Measurements from ENCODE around the gene PLCL2. TPM values are rescaled to one million over a fixed set of nuclear protein-coding genes. Genes with fewer than 3 reads are reported as not detected.
A peak's percentile ranks its signal among the peaks of the same experiment; 100 is the strongest.
"Not testable (repeated sequence)": the region's sequence is repeated elsewhere in the genome, so short reads cannot be mapped to it uniquely, and the experiment has no call there.

The PLCL2 gene
- total and polyA plus RNA-seq, 7 donors, result 4.2 to 32.7 (median 21.9) TPM

- H3K4me1 ChIP-seq, result peaks cover 3% of the 10 kb centered on the region
- intact Hi-C loops (cut with DNase I), result no loop called here
- ATAC-seq, result peak in 3 of 4 donors; percentile 22 to 79 (median 49)
- TF ChIP-seq CTCF (IDR thresholded peaks at IDR 0.05), result no peak
- no peaks in the 10 kb centered on the region for H3K36me3 ChIP-seq (ENCODE audit: insufficient read depth in 1 of 2, low read depth in 1 of 2)
- no peaks in the 10 kb centered on the region for H3K27me3 ChIP-seq (ENCODE audit: insufficient read depth in 3 of 3, low read length in 2 of 3)
- peak in 1 of 2 donors; percentile 39 for DNase-seq
- H3K9me3 ChIP-seq, result peaks cover 1% of the 10 kb centered on the region
- H3K4me3 ChIP-seq, result no peak overlapping the region
- H3K27ac ChIP-seq, result no peak overlapping the region
- 68 to 79% (median 68%) methylated on average over 4 of the region's 4 CpGs for WGBS, 3 donors
Observed at GRCh38 chr3:16961621-16962205, 77.0 kb downstream of the PLCL2 start.

- H3K27me3 ChIP-seq (ENCODE audit: insufficient read depth in 3 of 3, low read length in 2 of 3), result no peaks in the 10 kb centered on the region
- H3K4me1 ChIP-seq, result peaks cover 22% of the 10 kb centered on the region
- no peak overlapping the region for H3K4me3 ChIP-seq
- intact Hi-C loops (cut with DNase I), result no loop called here
- DNase-seq (no peak), ATAC-seq (peak; percentile 57 to 83 (median 64))
- peak overlapping the region; percentile 7 for H3K27ac ChIP-seq
- TF ChIP-seq CTCF (IDR thresholded peaks at IDR 0.05), result no peak
- H3K36me3 ChIP-seq (ENCODE audit: insufficient read depth in 1 of 2, low read depth in 1 of 2), result no peaks in the 10 kb centered on the region
- WGBS, 3 donors, result 55 to 67% (median 61%) methylated on average over 3 of the region's 3 CpGs
- no peaks in the 10 kb centered on the region for H3K9me3 ChIP-seq
Observed at GRCh38 chr3:16975083-16975482, 90.3 kb downstream of the PLCL2 start.

GRCh38 chr3:16978234-16978920 lies 93.6 kb downstream of the PLCL2 start:
- Histone ChIP-seq H3K36me3 (ENCODE audit: insufficient read depth in 1 of 2, low read depth in 1 of 2) (no peaks in the 10 kb centered on the region), H3K4me1 (peaks cover 31% of the 10 kb centered on the region), H3K27ac (no peak overlapping the region), H3K27me3 (ENCODE audit: insufficient read depth in 3 of 3, low read length in 2 of 3) (no peaks in the 10 kb centered on the region), H3K4me3 (no peak overlapping the region), H3K9me3 (no peaks in the 10 kb centered on the region)
- peak in 1 of 4 donors; percentile 34 for ATAC-seq
- DNase-seq, result no peak
- intact Hi-C loops (cut with DNase I), result no loop called here
- 45 to 60% (median 49%) methylated on average over 4 of the region's 4 CpGs for WGBS, 3 donors
- no peak for TF ChIP-seq CTCF (IDR thresholded peaks at IDR 0.05)

- Histone ChIP-seq H3K36me3 (ENCODE audit: insufficient read depth in 1 of 2, low read depth in 1 of 2) (no peaks in the 10 kb centered on the region), H3K4me1 (peaks cover 30% of the 10 kb centered on the region), H3K27ac (no peak overlapping the region), H3K9me3 (no peaks in the 10 kb centered on the region), H3K27me3 (ENCODE audit: insufficient read depth in 3 of 3, low read length in 2 of 3) (no peaks in the 10 kb centered on the region), H3K4me3 (no peak overlapping the region)
- ATAC-seq (no peak), DNase-seq (no peak)
- TF ChIP-seq CTCF (IDR thresholded peaks at IDR 0.05), result no peak
- intact Hi-C loops (cut with DNase I), result no loop called here
- WGBS, 3 donors, result 76 to 81% (median 78%) methylated on average over 3 of the region's 3 CpGs
Observed at GRCh38 chr3:16978921-16979271, 94.1 kb downstream of the PLCL2 start.

GRCh38 chr3:16979769-16980515 lies 95.2 kb downstream of the PLCL2 start:
- 96 to 98% (median 97%) methylated on average over 18 to 33 of the region's 43 CpGs for WGBS, 3 donors
- H3K4me1 ChIP-seq, result peaks cover 19% of the 10 kb centered on the region
- H3K27me3 ChIP-seq (ENCODE audit: insufficient read depth in 3 of 3, low read length in 2 of 3), result not testable (repeated sequence)

GRCh38 chr3:16980526-16980925 lies 95.8 kb downstream of the PLCL2 start:
- H3K27me3 ChIP-seq (ENCODE audit: insufficient read depth in 3 of 3, low read length in 2 of 3); ATAC-seq; H3K27ac ChIP-seq; H3K4me3 ChIP-seq; intact Hi-C loops (cut with DNase I); H3K36me3 ChIP-seq (ENCODE audit: insufficient read depth in 1 of 2, low read depth in 1 of 2); DNase-seq; H3K9me3 ChIP-seq: not testable (repeated sequence)
- WGBS, 3 donors, result 90 to 98% (median 94%) methylated on average over 7 to 13 of the region's 26 CpGs
- H3K4me1 ChIP-seq, result peaks cover 14% of the 10 kb centered on the region

More at GRCh38 chr3:16979769-16980515, 95.2 kb downstream of the PLCL2 start:
- DNase-seq; H3K9me3 ChIP-seq; H3K27ac ChIP-seq; intact Hi-C loops (cut with DNase I); ATAC-seq; H3K4me3 ChIP-seq; H3K36me3 ChIP-seq (ENCODE audit: insufficient read depth in 1 of 2, low read depth in 1 of 2): not testable (repeated sequence)
